Raji (cell line): ENCODE measurements around the gene BCAR3.

Experiments used
- POLR2A ChIP-seq: IDR thresholded peaks from 2 replicates; pipeline ENCODE4 v1.6.1; 2011; ENCODE audit warnings: low read depth, low read length, control low read depth; ENCODE audit not compliant: insufficient read depth

Gene BCAR3

DNA sequence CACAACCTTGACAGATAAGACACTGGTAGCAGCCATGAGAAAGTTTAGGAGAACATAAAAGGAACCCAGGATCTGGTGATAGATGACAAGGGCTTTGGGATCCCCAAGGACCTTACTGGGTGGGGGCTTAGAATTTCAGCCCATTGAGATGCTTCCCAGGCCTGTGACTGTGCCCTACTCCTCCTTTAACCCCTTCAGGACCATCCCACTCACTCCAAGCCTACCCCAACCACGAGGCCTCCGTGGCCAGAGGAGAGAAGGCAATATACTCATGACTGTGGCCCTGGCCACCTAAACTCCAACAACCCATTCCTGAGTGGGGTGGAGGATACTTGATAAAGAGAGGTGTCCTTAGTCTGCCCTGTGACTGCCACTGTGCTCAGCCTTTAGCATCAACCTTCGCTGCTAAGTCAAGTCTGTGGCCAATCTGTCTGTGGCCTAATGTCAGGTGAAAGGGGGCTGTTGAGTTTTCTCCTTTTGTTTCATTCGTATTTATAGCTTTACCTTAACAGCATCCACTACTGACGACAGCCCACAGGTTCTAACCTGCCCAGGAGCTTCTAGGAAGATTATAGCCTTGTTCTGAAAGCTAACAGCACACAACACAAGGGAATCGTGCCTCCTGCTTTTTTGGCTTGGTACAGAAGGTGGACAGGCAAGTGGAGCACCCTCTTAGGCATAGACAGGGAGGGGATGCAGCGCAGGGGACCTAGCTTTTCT, 16.9 kb upstream of the BCAR3 start:
- TF ChIP-seq POLR2A = no peak

DNA sequence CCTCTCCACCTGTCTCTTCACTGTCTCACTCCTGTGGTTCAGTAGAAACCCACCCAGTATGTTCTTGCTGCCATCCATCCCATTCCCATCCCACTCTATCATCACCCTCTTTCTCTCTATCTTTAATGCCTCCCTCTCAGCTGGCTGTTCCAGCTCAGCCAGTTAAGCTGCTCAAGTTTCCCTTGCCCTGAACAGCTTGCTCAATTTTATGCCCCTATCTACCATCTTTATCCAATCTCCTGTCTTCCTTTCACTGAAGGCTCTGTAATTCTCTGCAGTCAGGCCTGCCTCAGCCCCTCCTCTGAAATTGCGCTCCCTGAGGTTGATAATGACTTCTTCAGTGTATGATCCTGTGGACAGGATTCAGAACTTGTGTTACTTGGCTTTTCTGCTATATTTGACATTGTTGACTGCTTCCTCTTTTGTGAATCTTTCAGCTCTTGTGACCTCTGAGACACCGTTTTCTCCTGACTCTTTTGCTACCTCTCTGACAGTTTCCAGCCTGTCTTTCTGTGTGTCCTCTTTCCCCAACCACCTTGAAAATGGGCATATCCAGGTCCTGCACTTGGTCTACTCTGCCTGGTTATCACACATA, 13.9 kb upstream of the BCAR3 start:
- no peak for TF ChIP-seq POLR2A

DNA sequence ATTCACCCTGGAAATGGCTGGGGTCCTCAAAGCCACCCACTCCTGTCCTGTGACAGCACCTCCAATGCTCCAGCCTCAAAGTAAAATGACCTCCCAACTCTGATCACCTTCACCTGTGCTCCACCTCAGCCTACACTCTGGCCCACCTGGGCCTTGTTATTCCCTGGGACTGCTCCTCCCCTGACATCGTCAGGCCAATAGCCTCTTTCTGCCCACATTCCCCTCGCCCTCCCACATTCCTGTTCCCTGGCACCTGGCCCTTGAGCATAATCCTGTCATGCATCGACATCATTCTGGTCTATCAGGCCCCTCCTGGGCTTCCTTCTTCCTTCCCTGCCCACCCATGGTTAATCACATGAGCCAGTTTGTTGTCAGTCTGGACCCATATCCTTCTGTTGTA, 13.2 kb upstream of the BCAR3 start:
- TF ChIP-seq POLR2A = no peak

DNA sequence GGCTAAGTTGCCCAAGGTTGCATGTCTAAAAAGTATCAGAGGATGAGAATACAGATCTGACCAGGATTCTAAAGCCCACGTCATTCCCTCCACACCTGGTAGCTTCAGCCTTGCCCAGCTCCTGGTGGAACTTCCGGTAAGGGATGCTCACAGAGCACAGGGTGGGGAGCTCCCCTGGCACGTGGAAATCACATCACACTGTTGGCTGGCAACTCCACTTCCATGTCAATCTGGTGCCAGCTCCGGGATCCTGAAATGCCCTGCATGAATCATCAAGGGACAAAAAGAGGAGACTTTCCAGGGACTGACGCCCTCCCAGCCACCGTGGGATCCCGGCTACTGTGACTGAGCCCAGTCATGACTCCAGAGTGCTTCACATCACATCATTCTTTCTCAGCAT, 12.4 kb upstream of the BCAR3 start:
- no peak for TF ChIP-seq POLR2A

DNA sequence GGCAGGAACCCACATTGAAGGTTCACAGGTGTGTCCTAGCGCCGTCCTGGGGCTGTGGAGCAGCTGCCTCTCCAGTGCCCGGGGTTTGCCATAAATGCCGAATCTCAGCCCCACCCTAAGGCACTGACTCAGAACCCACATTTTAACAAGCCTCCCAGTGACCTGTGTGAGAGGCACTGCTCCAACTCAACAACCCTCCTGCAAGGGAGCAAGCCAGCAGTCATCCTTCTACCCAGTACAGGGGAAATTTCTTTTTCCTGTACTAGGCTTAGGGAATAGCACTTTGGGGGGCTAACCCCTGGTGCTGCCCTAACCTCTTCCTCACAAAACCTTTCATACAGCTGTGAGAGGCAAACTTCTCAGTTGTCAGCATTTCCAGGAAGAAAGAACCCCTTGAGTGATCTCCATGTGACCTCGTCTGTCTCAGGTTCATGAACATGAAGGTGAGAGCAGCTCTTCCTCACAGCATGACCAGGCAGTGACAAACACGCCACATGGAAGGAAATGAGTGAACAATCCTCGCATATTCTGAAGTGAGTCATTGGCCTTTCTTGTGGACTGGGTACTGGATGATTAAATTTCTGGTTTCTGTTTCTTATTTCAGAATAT, 11.4 kb upstream of the BCAR3 start:
- TF ChIP-seq POLR2A = no peak

DNA sequence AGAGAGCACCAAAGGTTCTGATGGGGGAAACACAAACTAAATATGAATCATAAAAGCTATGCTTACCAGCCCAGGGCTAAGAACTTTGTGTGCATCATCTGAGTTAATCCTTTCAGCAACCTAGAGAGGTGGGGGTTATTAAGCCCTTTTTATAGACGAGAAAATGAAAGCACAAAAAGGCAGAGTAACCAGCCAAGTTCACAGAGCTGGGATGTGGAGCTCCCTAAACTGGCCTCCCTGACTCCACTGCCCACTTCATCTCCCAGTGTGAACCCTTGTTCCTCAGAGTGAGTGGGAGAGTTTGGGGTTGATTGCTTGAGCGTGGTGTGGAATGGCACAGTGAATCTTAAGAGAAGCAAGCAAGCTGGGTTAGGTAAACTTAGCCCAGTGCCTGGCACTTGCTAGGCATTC, 10.8 kb upstream of the BCAR3 start:
- TF ChIP-seq POLR2A = no peak

DNA sequence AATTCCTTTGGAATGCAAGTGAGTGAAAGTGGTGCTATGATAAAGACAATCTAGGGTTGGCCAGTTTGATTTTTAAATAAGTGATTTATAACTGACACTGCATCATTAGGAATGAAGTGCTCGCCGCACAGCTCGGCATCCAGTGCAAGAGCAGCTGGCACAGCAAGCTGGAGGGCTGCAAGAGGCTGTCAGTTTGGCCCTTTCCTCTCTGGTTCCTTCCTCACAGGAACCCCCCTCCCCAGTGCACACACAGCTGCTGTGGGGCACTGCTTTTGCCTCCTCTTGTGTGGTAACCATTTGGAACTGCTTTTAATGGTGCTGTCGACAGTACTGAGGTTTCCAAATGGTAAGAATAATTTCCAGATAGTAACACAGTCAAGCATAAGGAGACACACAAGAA, 10.4 kb upstream of the BCAR3 start:
- no peak for TF ChIP-seq POLR2A

DNA sequence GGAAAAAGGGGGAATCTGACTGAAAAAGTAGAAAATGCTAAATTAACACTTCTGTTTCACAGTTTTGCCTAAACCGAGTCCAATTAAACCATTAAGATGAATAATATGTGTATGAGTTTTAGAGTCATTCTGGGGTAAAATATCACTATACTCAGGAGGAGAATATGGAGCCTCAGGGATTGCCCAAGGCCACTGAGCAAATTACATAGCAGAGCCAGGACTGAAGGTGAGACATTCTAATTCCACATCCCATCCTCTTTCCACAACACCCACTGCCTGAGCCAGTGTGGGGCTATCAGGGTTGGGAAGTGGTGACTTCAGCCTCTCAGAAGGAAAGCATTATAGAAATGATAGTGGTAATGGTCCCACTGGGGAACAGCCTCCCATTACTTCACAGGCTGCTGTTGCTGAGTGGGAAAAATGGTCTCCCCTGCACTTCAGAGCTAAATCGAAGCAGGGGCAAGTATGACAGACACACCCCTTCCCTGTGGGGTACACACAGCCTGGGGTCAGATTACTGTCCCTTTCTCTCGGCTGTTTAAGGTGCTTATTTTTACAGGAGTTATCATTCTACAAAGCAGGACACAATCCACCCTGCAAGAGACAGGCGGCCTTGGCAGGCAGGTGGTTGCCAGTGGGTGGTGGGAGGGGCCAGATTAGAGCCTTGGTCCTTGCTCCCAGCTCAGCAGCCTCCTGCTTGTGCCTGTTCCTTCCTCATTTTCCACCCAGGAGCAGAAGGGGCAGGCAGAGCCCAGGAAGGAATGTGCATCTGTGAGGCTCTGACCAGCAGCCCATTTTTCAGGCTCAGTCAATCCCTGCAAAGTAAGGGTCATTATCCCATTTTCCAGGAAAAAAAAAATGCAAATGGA, 9.5 kb upstream of the BCAR3 start:
- TF ChIP-seq POLR2A = no peak

DNA sequence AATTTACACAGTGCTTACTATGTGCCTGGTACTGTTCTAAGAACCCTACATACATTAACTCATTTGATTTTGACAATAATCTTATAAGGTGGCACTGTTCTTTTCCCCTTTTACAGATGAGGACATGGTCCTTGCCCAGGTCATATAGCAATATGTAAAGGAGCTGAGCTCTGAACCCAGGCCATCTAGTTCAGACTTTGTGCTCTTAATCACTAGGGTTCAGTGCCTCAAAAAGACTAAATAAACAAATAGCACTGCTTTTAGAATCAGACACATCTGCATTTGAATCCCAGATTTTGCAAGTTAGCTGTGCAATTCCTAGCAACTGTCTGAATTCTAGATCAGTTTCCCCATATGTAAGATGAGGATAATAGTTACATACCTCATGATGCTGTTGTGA, 8.7 kb upstream of the BCAR3 start:
- TF ChIP-seq POLR2A = no peak

DNA sequence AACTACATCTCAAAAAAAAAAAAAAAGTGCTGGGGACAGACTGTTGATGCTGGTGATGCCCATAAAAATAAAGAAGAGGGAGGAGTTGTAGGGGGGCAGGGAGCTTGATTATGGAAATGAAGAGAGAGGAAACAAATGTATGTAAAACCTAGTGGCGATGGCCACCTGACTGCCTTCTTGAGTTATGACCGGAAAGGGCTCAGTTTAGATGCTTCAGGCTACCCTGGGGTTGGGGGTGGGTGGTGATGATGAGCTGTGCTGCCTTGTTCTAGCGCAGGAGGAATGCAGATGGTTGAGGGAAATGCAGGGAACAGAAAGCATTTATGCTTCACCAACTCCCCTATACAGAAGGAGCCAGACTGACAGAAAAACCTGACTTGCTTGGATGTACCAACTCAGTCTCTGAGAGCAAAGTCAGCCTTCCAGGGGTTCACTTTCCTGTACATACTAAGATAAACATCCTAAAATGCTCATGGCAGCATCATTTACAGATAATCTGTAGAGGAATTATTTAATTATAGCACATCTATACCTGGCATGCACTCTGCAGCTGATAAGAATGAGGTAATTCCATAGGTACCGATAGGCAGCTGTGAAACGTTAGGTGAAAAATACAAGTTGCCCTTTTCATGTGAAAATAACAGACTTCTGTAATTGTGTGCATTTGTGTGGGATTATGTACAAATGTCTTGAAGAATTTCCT, 8.0 kb upstream of the BCAR3 start:
- TF ChIP-seq POLR2A = no peak

DNA sequence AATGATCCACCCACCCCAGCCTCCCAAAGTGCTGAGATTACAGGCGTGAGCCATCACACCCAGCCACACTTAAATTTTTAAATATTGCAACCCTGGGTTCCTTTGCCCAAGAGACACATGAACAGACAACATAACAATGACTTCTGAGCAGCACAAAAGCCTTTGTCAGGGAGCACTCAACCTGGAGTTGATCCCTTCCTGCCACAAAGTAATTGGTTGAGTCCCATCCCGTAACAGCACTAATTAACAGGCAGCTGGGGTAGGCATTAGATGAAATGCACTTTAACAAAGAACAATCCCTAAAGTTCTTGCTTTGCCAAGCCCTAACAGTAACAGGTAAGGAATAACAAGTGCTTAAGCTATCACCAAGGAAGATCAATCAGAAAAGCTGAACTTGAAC, 5.9 kb upstream of the BCAR3 start:
- no peak for TF ChIP-seq POLR2A

DNA sequence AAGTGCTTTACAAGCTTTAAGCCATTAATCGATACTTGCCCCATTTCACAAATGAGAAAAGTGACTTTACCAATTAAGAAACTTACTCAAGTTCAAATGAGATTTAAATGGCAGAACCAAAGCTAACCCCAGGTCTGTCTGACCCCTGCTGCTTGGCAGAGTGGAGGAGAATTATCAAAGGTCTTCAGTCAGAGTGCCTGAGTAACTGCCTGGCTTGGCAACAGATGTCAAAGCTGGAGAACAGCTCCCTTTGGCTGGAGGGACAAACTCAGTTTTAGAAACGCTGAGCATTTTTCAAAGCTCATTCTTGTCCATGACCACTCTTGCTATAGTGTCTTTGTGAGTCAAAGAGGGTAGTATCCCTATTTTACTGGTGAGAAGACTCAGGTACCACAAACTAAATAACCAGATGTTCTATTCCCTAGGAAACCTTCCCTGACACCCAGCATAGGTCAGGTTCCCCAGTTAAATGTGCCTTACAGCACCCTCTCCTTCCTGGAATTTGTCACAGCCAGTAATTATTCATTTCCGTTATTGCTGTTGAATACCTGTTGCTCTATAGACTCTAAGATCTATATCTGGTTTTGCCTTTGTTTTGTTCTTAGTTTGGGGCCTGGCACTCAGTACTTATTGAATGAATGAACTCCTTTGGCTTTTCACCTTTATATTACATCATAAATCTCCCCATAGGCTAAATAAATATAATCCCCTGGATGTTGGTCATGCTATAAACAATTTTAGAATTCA, 5.0 kb upstream of the BCAR3 start:
- TF ChIP-seq POLR2A = no peak

DNA sequence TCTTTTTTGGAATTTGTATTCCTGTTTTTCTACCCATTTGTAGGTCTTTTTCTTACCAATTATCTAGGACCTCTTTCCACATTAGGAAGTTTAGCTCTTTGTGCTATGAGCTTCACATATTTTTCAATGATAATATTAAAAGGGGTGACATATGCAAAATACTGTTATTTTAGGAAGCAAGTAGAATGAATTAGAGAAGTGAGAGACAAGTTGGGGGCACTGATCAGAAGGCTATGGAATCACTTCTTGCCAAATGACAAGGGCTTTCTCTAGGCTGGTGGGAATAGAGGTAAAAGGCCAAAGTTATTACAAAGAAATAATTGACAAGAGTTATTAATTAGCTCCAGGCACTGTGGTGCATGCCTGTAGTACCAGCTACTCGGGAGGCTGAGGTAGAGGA, 4.3 kb upstream of the BCAR3 start:
- no peak for TF ChIP-seq POLR2A

DNA sequence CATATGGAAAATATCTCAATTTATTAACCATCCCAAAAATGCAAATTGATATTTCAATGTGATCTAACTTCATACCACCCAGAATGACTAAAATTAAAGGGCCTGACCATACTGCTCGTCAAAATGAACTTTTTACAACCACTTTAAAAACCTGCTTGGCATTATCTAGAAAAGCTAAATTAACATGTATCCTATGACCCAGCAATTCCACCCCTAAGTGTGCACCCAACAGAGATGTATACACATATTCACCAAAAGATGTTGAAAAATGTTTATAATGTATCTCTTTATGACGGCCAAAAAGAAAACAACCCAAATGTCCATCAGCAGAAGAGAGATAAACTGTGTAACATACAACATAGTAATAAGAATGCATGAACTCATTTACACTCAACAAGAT, 1.6 kb upstream of the BCAR3 start:
- no peak for TF ChIP-seq POLR2A
